Upper lobe of left lung (tissue), 6 donors: ENCODE measurements around the gene SRP14. TPM values are rescaled to one million over a fixed set of nuclear protein-coding genes. Genes with fewer than 3 reads are reported as not detected.
"Not testable (repeated sequence)": the region's sequence is repeated elsewhere in the genome, so short reads cannot be mapped to it uniquely, and the experiment has no call there.

Source experiments
- ATAC-seq, 2 donors: fragments of 200-7000 bp; cut with Tn5 transposase; one replicate each; pipeline ENCODE4 v1.9.1; 2022; ENCODE audit warnings: mild to moderate bottlenecking in 2 of 2, moderate library complexity in 2 of 2; ENCODE audit not compliant: low FRiP score in 2 of 2
- DNase-seq, 2 donors: peaks; one replicate each; pipeline ENCODE4 v3.0.0-alpha.2; 2019 to 2020
- H3K27ac ChIP-seq, 4 donors: fragments of 200-600 bp; sonication (generic); one replicate each; pipeline ENCODE4 v1.5.1; 2016 to 2019
- H3K27me3 ChIP-seq, 4 donors: fragments of 200-600 bp; sonication (generic); one replicate each; pipeline ENCODE4 v1.5.1; 2017 to 2019
- H3K36me3 ChIP-seq, 4 donors: fragments of 200-600 bp; sonication (generic); one replicate each; pipeline ENCODE4 v1.5.1; 2016 to 2019
- H3K4me1 ChIP-seq, 4 donors: fragments of 200-600 bp; sonication (generic); one replicate each; pipeline ENCODE4 v1.5.1; 2018 to 2019
- H3K4me3 ChIP-seq, 4 donors: fragments of 200-600 bp; sonication (generic); one replicate each; pipeline ENCODE4 v1.5.1; 2017 to 2019; ENCODE audit warnings: mild to moderate bottlenecking in 2 of 4, moderate library complexity in 1 of 4
- H3K9me3 ChIP-seq, 4 donors: fragments of 200-600 bp; sonication (generic); one replicate each; pipeline ENCODE4 v1.5.1; 2018 to 2019
- EP300 ChIP-seq, 4 donors: sonication (generic); formaldehyde crosslinking; IDR thresholded peaks; one replicate each; pipeline ENCODE4 v1.5.1; 2017; ENCODE audit warnings: antibody characterized with exemption in 4 of 4, control low read depth in 2 of 4
- POLR2A ChIP-seq, 4 donors: fragments of 450-650 bp; IDR thresholded peaks; one replicate each; pipeline ENCODE4 v1.5.1; 2016 to 2017; ENCODE audit warnings: antibody characterized with exemption in 4 of 4, mild to moderate bottlenecking in 2 of 4
- POLR2AphosphoS5 ChIP-seq, 2 donors: sonication (generic); formaldehyde crosslinking; IDR thresholded peaks; one replicate each; pipeline ENCODE4 v1.5.1; 2017; ENCODE audit warnings: antibody characterized with exemption in 2 of 2
- WGBS, 2 donors: methylation state at CpG; one replicate each; pipeline ENCODE4 v1.1.5; 2017 to 2018; 5-methylcytosine and 5-hydroxymethylcytosine counted together
- total RNA-seq, 6 donors: library from RNA; depleted of rRNA in 4 of 6; stranded (reverse); fragments of >200 nt in 4 of 6; gene quantifications; one replicate each; pipeline versions ENCODE4 v1.1.0 to v1.2.1, GENCODE V29; 2016 to 2021
- TF ChIP-seq, protein P1 (sequence below), 6 experiments: fragments of 450-650 bp in 4 of 6; fragments of 200-600 bp in 2 of 6; sonication (generic) in 2 of 6; IDR thresholded peaks; one replicate each; pipeline ENCODE4 v1.5.1; 2016 to 2019; ENCODE audit warnings: antibody characterized with exemption in 6 of 6
- donor health status: DM: no; HTN: no; CAD: no; lungs with moderate emphysema.
- donor health status: DM: no; HTN: yes; CAD: no; lungs with severe emphysema.

Gene SRP14
- total RNA-seq, 6 donors from 2014 or later, result 55.5 to 342 (median 191) TPM

GRCh38 chr15:40042791-40043320 lies 3.9 kb upstream of the SRP14 start:
- TF ChIP-seq POLR2AphosphoS5 (IDR thresholded peaks at IDR 0.05) (no peak), POLR2A (IDR thresholded peaks at IDR 0.05) (no peak), EP300 (IDR thresholded peaks at IDR 0.05) (no peak)
- DNase-seq (no peak), ATAC-seq (no peak)
- no peaks in the 10 kb centered on the region for H3K27me3 ChIP-seq
- no peaks in the 10 kb centered on the region for H3K9me3 ChIP-seq
- peaks cover 0 to under 1% (median 0%) of the 10 kb centered on the region in 4 donors for H3K36me3 ChIP-seq
- H3K4me3 ChIP-seq, result no peak overlapping the region
- H3K27ac ChIP-seq, result no peak overlapping the region
- H3K4me1 ChIP-seq, result peaks cover 33 to 50% (median 39%) of the 10 kb centered on the region in 4 donors
- WGBS, 2 donors, result 87 to 96% methylated on average over 5 of the region's 5 CpGs

GRCh38 chr15:40040770-40041169 lies 1.8 kb upstream of the SRP14 start:
- no peaks in the 10 kb centered on the region for H3K27me3 ChIP-seq
- ATAC-seq (no peak), DNase-seq (no peak)
- H3K27ac ChIP-seq, result peak overlapping the region in 3 of 4 donors; percentile 95 to 97 (median 96)
- H3K4me1 ChIP-seq, result peaks cover 24 to 43% (median 29%) of the 10 kb centered on the region in 4 donors
- H3K9me3 ChIP-seq, result no peaks in the 10 kb centered on the region
- 75 to 87% methylated on average over 3 of the region's 3 CpGs for WGBS, 2 donors
- TF ChIP-seq EP300 (IDR thresholded peaks at IDR 0.05), result no peak
- TF ChIP-seq, protein P1, sequence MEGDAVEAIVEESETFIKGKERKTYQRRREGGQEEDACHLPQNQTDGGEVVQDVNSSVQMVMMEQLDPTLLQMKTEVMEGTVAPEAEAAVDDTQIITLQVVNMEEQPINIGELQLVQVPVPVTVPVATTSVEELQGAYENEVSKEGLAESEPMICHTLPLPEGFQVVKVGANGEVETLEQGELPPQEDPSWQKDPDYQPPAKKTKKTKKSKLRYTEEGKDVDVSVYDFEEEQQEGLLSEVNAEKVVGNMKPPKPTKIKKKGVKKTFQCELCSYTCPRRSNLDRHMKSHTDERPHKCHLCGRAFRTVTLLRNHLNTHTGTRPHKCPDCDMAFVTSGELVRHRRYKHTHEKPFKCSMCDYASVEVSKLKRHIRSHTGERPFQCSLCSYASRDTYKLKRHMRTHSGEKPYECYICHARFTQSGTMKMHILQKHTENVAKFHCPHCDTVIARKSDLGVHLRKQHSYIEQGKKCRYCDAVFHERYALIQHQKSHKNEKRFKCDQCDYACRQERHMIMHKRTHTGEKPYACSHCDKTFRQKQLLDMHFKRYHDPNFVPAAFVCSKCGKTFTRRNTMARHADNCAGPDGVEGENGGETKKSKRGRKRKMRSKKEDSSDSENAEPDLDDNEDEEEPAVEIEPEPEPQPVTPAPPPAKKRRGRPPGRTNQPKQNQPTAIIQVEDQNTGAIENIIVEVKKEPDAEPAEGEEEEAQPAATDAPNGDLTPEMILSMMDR (IDR thresholded peaks at IDR 0.05), result no peak
- no peak for TF ChIP-seq POLR2AphosphoS5 (IDR thresholded peaks at IDR 0.05)
- TF ChIP-seq POLR2A (IDR thresholded peaks at IDR 0.05), result no peak
- H3K4me3 ChIP-seq, result no peak overlapping the region
- peaks cover 10 to 18% (median 12%) of the 10 kb centered on the region in 4 donors for H3K36me3 ChIP-seq

- Histone ChIP-seq H3K36me3 (peaks cover 15 to 23% (median 15%) of the 10 kb centered on the region in 4 donors), H3K4me3 (peak overlapping the region in 1 of 4 donors; percentile 75), H3K27me3 (no peaks in the 10 kb centered on the region), H3K9me3 (no peaks in the 10 kb centered on the region), H3K27ac (peak overlapping the region; percentile 91 to 97 (median 96)), H3K4me1 (peaks cover 19 to 38% (median 26%) of the 10 kb centered on the region in 4 donors)
- DNase-seq (no peak), ATAC-seq (no peak)
- TF ChIP-seq POLR2A (IDR thresholded peaks at IDR 0.05) (no peak), EP300 (IDR thresholded peaks at IDR 0.05) (no peak), POLR2AphosphoS5 (IDR thresholded peaks at IDR 0.05) (no peak)
- TF ChIP-seq, protein P1 (IDR thresholded peaks at IDR 0.05), result no peak
- WGBS, 2 donors, result 52 to 58% methylated on average over 6 of the region's 6 CpGs
Observed at GRCh38 chr15:40040293-40040635, 1.3 kb upstream of the SRP14 start.

- H3K9me3 ChIP-seq, result no peaks in the 10 kb centered on the region
- H3K27ac ChIP-seq, result peak overlapping the region; percentile 91 to 97 (median 96)
- TF ChIP-seq, protein P1 (IDR thresholded peaks at IDR 0.05), result no peak
- TF ChIP-seq POLR2A (IDR thresholded peaks at IDR 0.05), result no peak
- TF ChIP-seq EP300 (IDR thresholded peaks at IDR 0.05), result no peak
- TF ChIP-seq POLR2AphosphoS5 (IDR thresholded peaks at IDR 0.05), result no peak
- H3K4me3 ChIP-seq, result peak overlapping the region; percentile 75 to 91 (median 82)
- H3K36me3 ChIP-seq, result peaks cover 30 to 44% (median 33%) of the 10 kb centered on the region in 4 donors
- DNase-seq, result no peak
- ATAC-seq, result peak; percentile 2 to 29
- no peaks in the 10 kb centered on the region for H3K27me3 ChIP-seq
- WGBS, 2 donors, result 0 to 1% methylated on average over 16 to 18 of the region's 18 CpGs
- H3K4me1 ChIP-seq, result peaks cover 14 to 31% (median 20%) of the 10 kb centered on the region in 4 donors
Observed at GRCh38 chr15:40038275-40038637, 725 bp downstream of the SRP14 start.

GRCh38 chr15:40037721-40038120 lies 1.3 kb downstream of the SRP14 start:
- Histone ChIP-seq H3K36me3 (peaks cover 32 to 49% (median 36%) of the 10 kb centered on the region in 4 donors), H3K27me3 (no peaks in the 10 kb centered on the region), H3K27ac (peak overlapping the region in 3 of 4 donors; percentile 91 to 97 (median 96)), H3K4me1 (peaks cover 14 to 31% (median 21%) of the 10 kb centered on the region in 4 donors), H3K9me3 (no peaks in the 10 kb centered on the region), H3K4me3 (peak overlapping the region in 3 of 4 donors; percentile 75 to 90 (median 75))
- ATAC-seq (no peak), DNase-seq (no peak)
- WGBS, 2 donors, result 33 to 35% methylated on average over 3 of the region's 3 CpGs
- TF ChIP-seq EP300 (IDR thresholded peaks at IDR 0.05), result no peak
- no peak for TF ChIP-seq POLR2AphosphoS5 (IDR thresholded peaks at IDR 0.05)
- no peak for TF ChIP-seq POLR2A (IDR thresholded peaks at IDR 0.05)
- TF ChIP-seq, protein P1 (IDR thresholded peaks at IDR 0.05), result no peak

- H3K27ac ChIP-seq, H3K27me3 ChIP-seq, DNase-seq, H3K9me3 ChIP-seq, ATAC-seq, H3K4me3 ChIP-seq: not testable (repeated sequence)
- 100% methylated on average over 1 of the region's 1 CpG for WGBS, 2 donors
- Histone ChIP-seq H3K36me3 (peaks cover 46 to 74% (median 51%) of the 10 kb centered on the region in 4 donors), H3K4me1 (peaks cover 11 to 25% (median 18%) of the 10 kb centered on the region in 4 donors)
Observed at GRCh38 chr15:40035182-40035581, 3.8 kb downstream of the SRP14 start.
